ENCODE results near the gene SLC5A5. TPM values are rescaled to one million over a fixed set of nuclear protein-coding genes. Genes with fewer than 3 reads are reported as not detected.

Gene SLC5A5
- total RNA-seq = 1 to 10 TPM; 1.0 to 1.4 TPM

- ChIA-PET POLR2A (interaction anchor here (1.7 to 3.5 kb wide), 2 partner anchors 8 to 11 kb away, joined by 7 to 42 read pairs; partner anchors contain the start of gene RPL18A), CTCF (interaction anchor here (1.1 to 4.7 kb wide), 6 partner anchors 11 to 126 kb away, joined by 3 to 30 read pairs (median 5); partner anchors contain the start of genes CCDC124 and RPL18A)
These were observed at the start of gene SLC5A5 for GRCh38 chr19:17871878-17872250. Gene SLC5A5 (plus strand): TSS chr19:17871945. CDS start chr19:17872320, 375 bp downstream.

GRCh38 chr19:17824339-17824738, 47.4 kb upstream of the SLC5A5 start:
- CTCF ChIA-PET = interaction anchor here (1.4 kb wide), 1 partner anchor 40 kb away, joined by 3 read pairs; no protein-coding TSS in a partner anchor
- POLR2A ChIA-PET = no interaction called here

GRCh38 chr19:17826508-17827056, 45.2 kb upstream of the SLC5A5 start:
- ChIA-PET POLR2A (interaction anchor here (0.6 kb wide), 1 partner anchor 355 kb away, joined by 5 read pairs; no protein-coding TSS in a partner anchor), CTCF (no interaction called here)

GRCh38 chr19:17829855-17830566, 41.7 kb upstream of the SLC5A5 start:
- CTCF ChIA-PET = interaction anchor here (1.2 kb wide), 1 partner anchor 21 kb away, joined by 3 read pairs; no protein-coding TSS in a partner anchor

GRCh38 chr19:17830567-17831418, 41.0 kb upstream of the SLC5A5 start:
- CTCF ChIA-PET = interaction anchor here (0.9 to 1.2 kb wide), 2 partner anchors 20 to 28 kb away, joined by 3 read pairs; no protein-coding TSS in a partner anchor
- POLR2A ChIA-PET = interaction anchor here (0.6 to 1.2 kb wide), 3 partner anchors 8 to 310 kb away, joined by 3 to 5 read pairs (median 3); no protein-coding TSS in a partner anchor

More at GRCh38 chr19:17829855-17830566, 41.7 kb upstream of the SLC5A5 start:
- POLR2A ChIA-PET = interaction anchor here (0.8 kb wide), 1 partner anchor 18 kb away, joined by 5 read pairs; the partner anchor contains the start of gene JAK3

- ChIA-PET CTCF (interaction anchor here (0.9 kb wide), 1 partner anchor 29 kb away, joined by 3 read pairs; no protein-coding TSS in a partner anchor), POLR2A (interaction anchor here (1.1 to 1.2 kb wide), 2 partner anchors 9 to 39 kb away, joined by 3 read pairs; no protein-coding TSS in a partner anchor)
These were observed 40.3 kb upstream of the SLC5A5 start for GRCh38 chr19:17831419-17831888.

- ChIA-PET POLR2A (interaction anchor here (0.6 to 1.4 kb wide), 2 partner anchors 10 to 29 kb away, joined by 3 to 12 read pairs; no protein-coding TSS in a partner anchor), CTCF (interaction anchor here (0.7 to 1.4 kb wide), 2 partner anchors 27 to 186 kb away, joined by 3 read pairs; partner anchors contain the start of gene RPL18A)
These were observed 39.1 kb upstream of the SLC5A5 start for GRCh38 chr19:17832443-17833208.

- ChIA-PET POLR2A (no interaction called here), CTCF (interaction anchor here (1.2 to 1.4 kb wide), 2 partner anchors 21 to 25 kb away, joined by 3 read pairs; partner anchors contain the start of gene RPL18A)
These were observed 37.2 kb upstream of the SLC5A5 start for GRCh38 chr19:17834350-17835181.

- ChIA-PET POLR2A (interaction anchor here (0.6 kb wide), 1 partner anchor 20 kb away, joined by 5 read pairs; no protein-coding TSS in a partner anchor), CTCF (no interaction called here)
These were observed 36.4 kb upstream of the SLC5A5 start for GRCh38 chr19:17835182-17836006.

GRCh38 chr19:17836530-17836929, 35.2 kb upstream of the SLC5A5 start:
- POLR2A ChIA-PET = no interaction called here
- CTCF ChIA-PET = no interaction called here

- ChIA-PET CTCF (interaction anchor here (1.0 kb wide), 1 partner anchor 160 kb away, joined by 3 read pairs; no protein-coding TSS in a partner anchor), POLR2A (no interaction called here)
These were observed 33.8 kb upstream of the SLC5A5 start for GRCh38 chr19:17837972-17838371.

- CTCF ChIA-PET = no interaction called here
- POLR2A ChIA-PET = no interaction called here
These were observed 31.7 kb upstream of the SLC5A5 start for GRCh38 chr19:17840019-17840418.

GRCh38 chr19:17841371-17841809, 30.4 kb upstream of the SLC5A5 start:
- ChIA-PET CTCF (no interaction called here), POLR2A (interaction anchor here (0.5 kb wide), 1 partner anchor 8 kb away, joined by 3 read pairs; no protein-coding TSS in a partner anchor)

- ChIA-PET CTCF (interaction anchor here (2.6 kb wide), 1 partner anchor 18 kb away, joined by 9 read pairs; the partner anchor contains the start of gene RPL18A), POLR2A (interaction anchor here (0.5 to 1.5 kb wide), 2 partner anchors 8 to 9 kb away, joined by 3 to 12 read pairs; no protein-coding TSS in a partner anchor)
These were observed 29.7 kb upstream of the SLC5A5 start for GRCh38 chr19:17841810-17842662.

- ChIA-PET POLR2A (interaction anchor here (1.5 kb wide), 1 partner anchor 10 kb away, joined by 12 read pairs; no protein-coding TSS in a partner anchor), CTCF (interaction anchor here (0.5 to 2.6 kb wide), 4 partner anchors 8 to 462 kb away, joined by 3 to 9 read pairs (median 4); partner anchors contain the start of gene RPL18A)
These were observed 29.0 kb upstream of the SLC5A5 start for GRCh38 chr19:17842663-17843291.
